PC-3 (cell line): Measurements from ENCODE around the gene CDK14. TPM values are rescaled to one million over a fixed set of nuclear protein-coding genes. Genes with fewer than 3 reads are reported as not detected.

Source experiments
- ATAC-seq: fragments of 200-7000 bp; cut with Tn5 transposase; 2 replicates; pipeline ENCODE4 v1.9.1; 2020; ENCODE audit warnings: mild to moderate bottlenecking, moderate library complexity
- BruUV-seq: library from RNA; stranded (reverse); fragments of 400-500 nt; replicated peaks from 2 replicates; lab custom pipeline; 2021; lab: Mats Ljungman, UMichigan
- CTCF ChIA-PET: fragments of 300-600 bp; sonication (Branson Sonifier 250); formaldehyde crosslinking; loops from one replicate; lab custom pipeline; 2022; ENCODE audit warnings: antibody characterized with exemption; lab: Charles Lee
- POLR2A ChIA-PET: fragments of 300-600 bp; sonication (Branson Sonifier 250); formaldehyde crosslinking; loops from one replicate; lab custom pipeline; 2022; ENCODE audit warnings: antibody characterized with exemption; ENCODE audit not compliant: unreplicated experiment; lab: Charles Lee
- DNase-seq: peaks from one replicate; pipeline ENCODE4 v3.0.0-alpha.2; 2015
- H2AFZ ChIP-seq: fragments of 300-600 bp; sonication (generic); 2 replicates; pipeline ENCODE4 v1.6.0; 2016; ENCODE audit warnings: antibody characterized with exemption, low read length
- H3F3A ChIP-seq: fragments of 300-600 bp; sonication (generic); one replicate; pipeline ENCODE4 v1.6.0; 2017; ENCODE audit warnings: antibody characterized with exemption, low read length, control low read depth, mild to moderate bottlenecking; ENCODE audit not compliant: unreplicated experiment
- H3K27ac ChIP-seq: fragments of 300-600 bp; sonication (generic); 2 replicates; pipeline ENCODE4 v1.5.1; 2016; ENCODE audit warnings: mild to moderate bottlenecking, low read length
- H3K27me3 ChIP-seq: fragments of 300-600 bp; sonication (generic); 2 replicates; pipeline ENCODE4 v1.6.1; 2016; ENCODE audit warnings: low read length, mixed read lengths
- H3K36me3 ChIP-seq: fragments of 300-600 bp; sonication (generic); 2 replicates; pipeline ENCODE4 v1.6.1; 2016; ENCODE audit warnings: low read depth, mixed run types, low read length, mixed read lengths
- H3K4me1 ChIP-seq: fragments of 300-600 bp; sonication (generic); 2 replicates; pipeline ENCODE4 v1.5.1; 2016; ENCODE audit warnings: low read length; ENCODE audit not compliant: insufficient read depth
- H3K4me2 ChIP-seq: fragments of 300-600 bp; sonication (generic); 2 replicates; pipeline ENCODE4 v1.6.0; 2016; ENCODE audit warnings: low read length
- H3K4me3 ChIP-seq: fragments of 300-600 bp; sonication (generic); 2 replicates; pipeline ENCODE4 v1.5.1; 2016; ENCODE audit warnings: mild to moderate bottlenecking, low read length, mixed read lengths
- H3K79me2 ChIP-seq: fragments of 300-600 bp; sonication (generic); 2 replicates; pipeline ENCODE4 v1.6.1; 2017; ENCODE audit warnings: low read length, mixed read lengths
- H3K9ac ChIP-seq: fragments of 300-600 bp; sonication (generic); 2 replicates; pipeline ENCODE4 v1.6.0; 2016; ENCODE audit warnings: mild to moderate bottlenecking, low read length
- H3K9me2 ChIP-seq: fragments of 300-600 bp; sonication (generic); replicated peaks from 2 replicates; pipeline ENCODE4 v1.6.1; 2016; ENCODE audit warnings: mixed run types, low read length, mixed read lengths
- H3K9me3 ChIP-seq: fragments of 300-600 bp; sonication (generic); 2 replicates; pipeline ENCODE4 v1.6.1; 2016; ENCODE audit warnings: low read length, mixed read lengths
- H4K20me1 ChIP-seq: fragments of 300-600 bp; sonication (generic); 2 replicates; pipeline ENCODE4 v1.6.1; 2016; ENCODE audit warnings: low read length, mixed read lengths
- EZH2 ChIP-seq: fragments of 300-600 bp; sonication (generic); IDR thresholded peaks from one replicate; pipeline ENCODE4 v1.6.1; 2017; ENCODE audit warnings: antibody characterized with exemption, mild to moderate bottlenecking, low read length; ENCODE audit not compliant: unreplicated experiment
- EZH2phosphoT487 ChIP-seq: fragments of 300-600 bp; sonication (generic); IDR thresholded peaks from 2 replicates; pipeline ENCODE4 v1.6.1; 2018; ENCODE audit warnings: mild to moderate bottlenecking, antibody characterized with exemption, low read length, borderline replicate concordance
- intact Hi-C: fragments of 100-400 bp; cut with micrococcal nuclease; formaldehyde crosslinking; loops from 2 replicates; pipeline ENCODE4 v1.9.0; 2023
- total RNA-seq: library from RNA; depleted of rRNA; stranded (reverse); fragments of >200 nt; gene quantifications from 2 replicates; pipeline ENCODE4 v1.2.3, GENCODE V29; 2014
- TF ChIP-seq, protein P1 (sequence below): fragments of 300-600 bp; sonication (generic); conservative IDR thresholded peaks from 2 replicates; pipeline ENCODE4 v1.5.1; 2017; ENCODE audit warnings: antibody characterized with exemption, low read depth, mild to moderate bottlenecking, low read length

Gene CDK14
- total RNA-seq, 1 experiment from 2014 or later: 8.2 TPM

DNA sequence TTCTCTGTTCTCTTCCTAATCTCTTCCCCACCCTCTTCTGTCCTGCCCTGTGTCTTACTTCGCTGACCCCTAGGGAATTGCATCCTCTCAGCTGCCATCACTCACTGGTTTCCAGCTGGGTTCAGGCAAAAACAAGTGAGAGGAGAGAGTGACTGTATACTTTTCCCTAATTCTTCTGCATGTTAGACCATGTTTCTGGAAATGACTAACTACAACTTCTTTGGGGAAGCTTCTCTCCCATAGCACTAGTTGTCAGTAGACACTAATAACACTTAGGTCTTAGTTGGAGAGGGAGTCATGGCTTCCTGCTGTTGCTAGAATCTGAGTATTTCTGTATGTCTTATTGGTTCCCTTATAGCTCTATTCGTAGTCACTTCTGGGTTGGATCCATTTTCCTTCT lies 369.1 kb downstream of the CDK14 start:
- DNase-seq (no peak), ATAC-seq (no peak)
- Histone ChIP-seq H3K27me3 (no peaks in the 10 kb centered on the region), H3K9me3 (no peaks in the 10 kb centered on the region), H3K4me2 (no peak overlapping the region), H3K36me3 (no peaks in the 10 kb centered on the region), H3K4me3 (no peak overlapping the region), H3K4me1 (no peaks in the 10 kb centered on the region), H3K79me2 (no peaks in the 10 kb centered on the region), H4K20me1 (no peaks in the 10 kb centered on the region), H3K27ac (no peak overlapping the region), H2AFZ (no peak overlapping the region), H3K9me2 (no peaks in the 10 kb centered on the region), H3F3A (no peaks in the 10 kb centered on the region), H3K9ac (no peak overlapping the region)
- intact Hi-C loops: no loop called here
- BruUV-seq: no TSS peak
- CTCF ChIA-PET: no interaction called here
- TF ChIP-seq EZH2: no peak
- no peak for TF ChIP-seq EZH2phosphoT487
- TF ChIP-seq, protein P1, sequence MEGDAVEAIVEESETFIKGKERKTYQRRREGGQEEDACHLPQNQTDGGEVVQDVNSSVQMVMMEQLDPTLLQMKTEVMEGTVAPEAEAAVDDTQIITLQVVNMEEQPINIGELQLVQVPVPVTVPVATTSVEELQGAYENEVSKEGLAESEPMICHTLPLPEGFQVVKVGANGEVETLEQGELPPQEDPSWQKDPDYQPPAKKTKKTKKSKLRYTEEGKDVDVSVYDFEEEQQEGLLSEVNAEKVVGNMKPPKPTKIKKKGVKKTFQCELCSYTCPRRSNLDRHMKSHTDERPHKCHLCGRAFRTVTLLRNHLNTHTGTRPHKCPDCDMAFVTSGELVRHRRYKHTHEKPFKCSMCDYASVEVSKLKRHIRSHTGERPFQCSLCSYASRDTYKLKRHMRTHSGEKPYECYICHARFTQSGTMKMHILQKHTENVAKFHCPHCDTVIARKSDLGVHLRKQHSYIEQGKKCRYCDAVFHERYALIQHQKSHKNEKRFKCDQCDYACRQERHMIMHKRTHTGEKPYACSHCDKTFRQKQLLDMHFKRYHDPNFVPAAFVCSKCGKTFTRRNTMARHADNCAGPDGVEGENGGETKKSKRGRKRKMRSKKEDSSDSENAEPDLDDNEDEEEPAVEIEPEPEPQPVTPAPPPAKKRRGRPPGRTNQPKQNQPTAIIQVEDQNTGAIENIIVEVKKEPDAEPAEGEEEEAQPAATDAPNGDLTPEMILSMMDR: no peak
- POLR2A ChIA-PET: no interaction called here

DNA sequence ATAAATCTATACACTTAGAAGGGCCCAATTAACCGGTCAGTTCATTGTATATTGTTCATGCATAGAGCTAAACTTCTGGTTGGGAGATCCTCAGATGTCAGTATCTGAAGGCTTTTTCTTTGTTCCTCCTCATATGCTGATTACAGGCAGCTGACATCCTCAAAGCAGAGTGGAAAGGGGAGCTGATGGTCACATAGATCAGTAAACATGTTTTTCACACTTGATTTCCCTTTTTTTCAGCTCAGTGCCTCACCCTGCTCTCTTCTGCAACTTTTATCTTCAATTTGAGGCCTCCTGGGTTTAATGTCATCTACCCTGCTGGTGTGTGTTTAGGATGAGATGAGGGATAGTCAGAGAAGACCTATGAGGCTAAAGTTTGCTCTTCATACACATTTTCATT lies 370.2 kb downstream of the CDK14 start:
- Histone ChIP-seq H3K4me2 (no peak overlapping the region), H3K4me1 (no peaks in the 10 kb centered on the region), H3F3A (no peaks in the 10 kb centered on the region), H3K27me3 (no peaks in the 10 kb centered on the region), H3K4me3 (no peak overlapping the region), H2AFZ (no peak overlapping the region), H3K36me3 (no peaks in the 10 kb centered on the region), H3K9me2 (no peaks in the 10 kb centered on the region), H3K79me2 (no peaks in the 10 kb centered on the region), H3K27ac (no peak overlapping the region), H3K9me3 (no peaks in the 10 kb centered on the region), H4K20me1 (no peaks in the 10 kb centered on the region), H3K9ac (no peak overlapping the region)
- CTCF ChIA-PET: no interaction called here
- ATAC-seq (no peak), DNase-seq (no peak)
- intact Hi-C loops: no loop called here
- no TSS peak for BruUV-seq
- TF ChIP-seq EZH2phosphoT487 (no peak), EZH2 (no peak)
- TF ChIP-seq, protein P1: no peak
- POLR2A ChIA-PET: interaction anchor here (0.7 kb wide), 1 partner anchor 359 kb away, joined by 4 read pairs; no protein-coding TSS in a partner anchor

DNA sequence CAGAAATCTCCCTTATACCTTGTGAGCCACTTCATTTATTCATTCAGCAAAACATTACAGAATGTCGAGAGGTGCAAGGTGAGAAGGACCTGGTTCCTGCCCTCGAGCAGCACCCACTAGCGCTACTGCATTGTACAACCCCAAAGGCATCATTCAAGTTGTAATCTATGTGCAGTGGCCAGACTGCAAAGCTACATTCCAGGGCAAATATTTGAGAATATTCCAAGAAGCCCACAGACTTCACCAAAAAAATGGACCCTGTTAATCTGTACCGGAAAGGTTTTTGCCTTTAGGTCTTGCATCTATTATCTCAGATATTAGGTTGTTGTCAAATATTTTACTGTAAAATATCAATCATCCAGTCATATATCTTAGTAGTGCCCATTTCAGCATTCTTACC lies 372.8 kb downstream of the CDK14 start:
- no TSS peak for BruUV-seq
- Histone ChIP-seq H3K27me3 (no peaks in the 10 kb centered on the region), H3F3A (no peaks in the 10 kb centered on the region), H2AFZ (no peak overlapping the region), H3K9me3 (no peaks in the 10 kb centered on the region), H3K4me3 (no peak overlapping the region), H4K20me1 (no peaks in the 10 kb centered on the region), H3K36me3 (no peaks in the 10 kb centered on the region), H3K9ac (no peak overlapping the region), H3K4me2 (no peak overlapping the region), H3K79me2 (no peaks in the 10 kb centered on the region), H3K9me2 (no peaks in the 10 kb centered on the region), H3K27ac (no peak overlapping the region), H3K4me1 (no peaks in the 10 kb centered on the region)
- ATAC-seq: no peak
- no peak for TF ChIP-seq EZH2
- TF ChIP-seq, protein P1: no peak
- no peak for TF ChIP-seq EZH2phosphoT487
- intact Hi-C loops: no loop called here
- ChIA-PET CTCF (no interaction called here), POLR2A (no interaction called here)
- DNase-seq: no peak
